Panc1 (cell line): ENCODE data around the gene RHOU. TPM values are rescaled to one million over a fixed set of nuclear protein-coding genes. Genes with fewer than 3 reads are reported as not detected.

Experiments
- ATAC-seq: fragments of 200-7000 bp; cut with Tn5 transposase; 2 replicates; pipeline ENCODE4 v1.9.1; 2020; ENCODE audit warnings: mild to moderate bottlenecking, moderate library complexity
- BruUV-seq: library from RNA; stranded (reverse); fragments of 400-500 nt; replicated peaks from 2 replicates; lab custom pipeline; 2021; lab: Mats Ljungman, UMichigan
- CTCF ChIA-PET: fragments of 300-600 bp; sonication (Branson Sonifier 250); formaldehyde crosslinking; loops from one replicate; lab custom pipeline; 2022; ENCODE audit warnings: antibody characterized with exemption; lab: Charles Lee
- POLR2A ChIA-PET: fragments of 300-600 bp; sonication (Branson Sonifier 250); formaldehyde crosslinking; loops from one replicate; lab custom pipeline; 2022; ENCODE audit warnings: antibody characterized with exemption; lab: Charles Lee
- DNase-seq: peaks from one replicate; pipeline ENCODE4 v3.0.0-alpha.2; 2010; ENCODE audit warnings: low read depth, low spot score
- H3K27ac ChIP-seq: 2 replicates; pipeline ENCODE4 v1.5.1; 2011; ENCODE audit warnings: mild to moderate bottlenecking, low read length, inconsistent platforms
- H3K27me3 ChIP-seq: fragments of 200-500 bp; sonication (Bioruptor generic); 2 replicates; pipeline ENCODE4 v1.6.0; 2014; ENCODE audit warnings: low read length, inconsistent platforms; ENCODE audit not compliant: control insufficient read depth, insufficient read depth
- H3K36me3 ChIP-seq: fragments of 200-500 bp; sonication (Bioruptor generic); 2 replicates; pipeline ENCODE4 v1.5.1; 2014; ENCODE audit warnings: inconsistent platforms, mild to moderate bottlenecking, low read length, moderate library complexity; ENCODE audit not compliant: control insufficient read depth, insufficient read depth
- H3K4me1 ChIP-seq: 2 replicates; pipeline ENCODE4 v1.5.1; 2011; ENCODE audit warnings: inconsistent platforms, mild to moderate bottlenecking, low read length, moderate library complexity; ENCODE audit not compliant: control insufficient read depth, insufficient read depth
- H3K4me3 ChIP-seq, 2 experiments: 2 replicates each; pipeline ENCODE4 v1.5.1; 2011 to 2012; ENCODE audit warnings: low read depth in 2 of 2, low read length in 2 of 2, mild to moderate bottlenecking in 2 of 2, inconsistent platforms in 1 of 2, moderate library complexity in 1 of 2
- H3K9me3 ChIP-seq: fragments of 200-500 bp; sonication (Bioruptor generic); 2 replicates; pipeline ENCODE4 v1.5.1; 2014; ENCODE audit warnings: low read depth, mild to moderate bottlenecking, inconsistent platforms, low read length, moderate library complexity; ENCODE audit not compliant: control insufficient read depth, insufficient read depth
- CTCF ChIP-seq: fragments of 450-650 bp; IDR thresholded peaks from 2 replicates; pipeline ENCODE4 v1.5.1; 2017; ENCODE audit warnings: mild to moderate bottlenecking
- POLR2AphosphoS5 ChIP-seq: IDR thresholded peaks from 2 replicates; pipeline ENCODE4 v1.6.1; 2012; ENCODE audit warnings: mild to moderate bottlenecking, low read depth, low read length, moderate library complexity
- REST ChIP-seq, 2 experiments: IDR thresholded peaks; 2 replicates each; pipeline ENCODE4 v1.6.1; 2011 to 2012; ENCODE audit warnings: low read depth in 2 of 2, control low read depth in 1 of 2, low read length in 1 of 2, mild to moderate bottlenecking in 1 of 2, moderate library complexity in 1 of 2; ENCODE audit not compliant: insufficient read depth in 1 of 2
- SIN3A ChIP-seq: IDR thresholded peaks from 2 replicates; pipeline ENCODE4 v1.6.1; 2012; ENCODE audit warnings: low read depth, mild to moderate bottlenecking, low read length, moderate library complexity, borderline replicate concordance; ENCODE audit not compliant: insufficient read depth
- TCF7L2 ChIP-seq: IDR thresholded peaks from 2 replicates; pipeline ENCODE4 v1.6.1; 2011; ENCODE audit warnings: mild to moderate bottlenecking, low read depth, low read length, inconsistent platforms
- in situ Hi-C: cut with HindIII; loops from 2 replicates; pipeline ENCODE4 v1.10.0; 2016; ENCODE audit warnings: low sequenced_read_pairs, low pct_unique_long_range_greater_than_20kb
- intact Hi-C: fragments of 100-400 bp; cut with micrococcal nuclease; formaldehyde crosslinking; loops from one replicate; pipeline ENCODE4 v1.10.0; 2022; ENCODE audit not compliant: unreplicated experiment
- total RNA-seq: library from RNA; stranded (reverse); gene quantifications from one replicate; pipeline ENCODE4 v1.2.1, GENCODE V29; 2021; ENCODE audit not compliant: unreplicated experiment

Gene RHOU
- total RNA-seq, 1 experiment from 2014 or later = 9.2 TPM

GRCh38 chr1:228744918-228745317 is 9.6 kb downstream of the RHOU start:
- BruUV-seq = no TSS peak
- in situ Hi-C loops = no loop called here
- H3K4me3 ChIP-seq = no peak overlapping the region
- ATAC-seq = no peak
- H3K4me1 ChIP-seq = no peaks in the 10 kb centered on the region
- H3K27ac ChIP-seq = no peak overlapping the region
- ChIA-PET CTCF (no interaction called here), POLR2A (no interaction called here)
- H3K27me3 ChIP-seq = no peaks in the 10 kb centered on the region; the same call in 1 of the 2 replicates
- TF ChIP-seq REST (IDR thresholded peaks at IDR 0.05; ENCODE audit: insufficient read depth in 1 of 2, low read depth in 2 of 2, low read length in 1 of 2) (no peak), SIN3A (no peak), POLR2AphosphoS5 (no peak), TCF7L2 (no peak), CTCF (no peak)
- intact Hi-C loops = no loop called here
- no peak for DNase-seq
- H3K36me3 ChIP-seq = no peaks in the 10 kb centered on the region
- no peaks in the 10 kb centered on the region for H3K9me3 ChIP-seq

- Histone ChIP-seq H3K4me1 (no peaks in the 10 kb centered on the region), H3K4me3 (no peak overlapping the region), H3K27me3 (no peaks in the 10 kb centered on the region; the same call in 1 of the 2 replicates), H3K9me3 (no peaks in the 10 kb centered on the region), H3K36me3 (no peaks in the 10 kb centered on the region), H3K27ac (no peak overlapping the region)
- ChIA-PET POLR2A (no interaction called here), CTCF (no interaction called here)
- no peak for ATAC-seq
- in situ Hi-C loops (no loop called here), intact Hi-C loops (no loop called here)
- no peak for DNase-seq
- TF ChIP-seq POLR2AphosphoS5 = no peak
- TF ChIP-seq CTCF = no peak
- TF ChIP-seq TCF7L2 = no peak
- no peak for TF ChIP-seq SIN3A
- no peak for TF ChIP-seq REST (IDR thresholded peaks at IDR 0.05; ENCODE audit: insufficient read depth in 1 of 2, low read depth in 2 of 2, low read length in 1 of 2)
- no TSS peak for BruUV-seq
Observed at GRCh38 chr1:228745497-228745896, 10.2 kb downstream of the RHOU start.
